Colonic mucosa (tissue), 4 donors: ENCODE results near the gene SYNPR. TPM values are rescaled to one million over a fixed set of nuclear protein-coding genes. Genes with fewer than 3 reads are reported as not detected.

Source experiments
- DNase-seq: peaks from one replicate; pipeline ENCODE4 v3.0.0-alpha.2; 2020
- H3K27ac ChIP-seq: fragments of 200-600 bp; one replicate; pipeline ENCODE4 v1.8.0; 2021
- H3K27me3 ChIP-seq: fragments of 200-600 bp; one replicate; pipeline ENCODE4 v1.8.0; 2021
- H3K36me3 ChIP-seq: fragments of 200-600 bp; one replicate; pipeline ENCODE4 v1.8.0; 2021
- H3K4me1 ChIP-seq: fragments of 200-600 bp; one replicate; pipeline ENCODE4 v1.8.0; 2021; ENCODE audit warnings: mild to moderate bottlenecking
- H3K4me3 ChIP-seq: fragments of 200-600 bp; one replicate; pipeline ENCODE4 v1.8.0; 2021
- H3K9ac ChIP-seq, 2 donors: one replicate each; pipeline ENCODE4 v1.7.0; 2013; ENCODE audit warnings: control low read depth in 2 of 2, low read depth in 2 of 2, low read length in 2 of 2
- H3K9me3 ChIP-seq: fragments of 200-600 bp; one replicate; pipeline ENCODE4 v1.8.0; 2021
- CTCF ChIP-seq: fragments of 200-600 bp; IDR thresholded peaks from one replicate; pipeline ENCODE4 v1.8.0; 2022; ENCODE audit warnings: antibody characterized with exemption, mild to moderate bottlenecking
- intact Hi-C: fragments of 100-400 bp; cut with DNase I; formaldehyde crosslinking; loops from one replicate; pipeline ENCODE4 v1.14.1; 2022
- total RNA-seq, 2 donors: library from RNA; stranded (reverse); fragmentation: NEBNext Ultra II Directional in 1 of 2; extraction: Animal tissue kit (Norgen Biotek cat#: 25700) in 1 of 2; gene quantifications; one replicate each; pipeline ENCODE4 v1.2.1, GENCODE V29; 2021
- donor health status: healthy.
- donor health status: DM: no; HTN: no; CAD: no.
- donor health status: DM: no; HTN: no; CAD: no.

The SYNPR gene
- total RNA-seq, 2 donors from 2014 or later, result 0.17 TPM; not detected in 1

GRCh38 chr3:63662011-63662410, 383.9 kb downstream of the SYNPR start:
- no peaks in the 10 kb centered on the region for H3K36me3 ChIP-seq
- H3K9me3 ChIP-seq, result no peaks in the 10 kb centered on the region
- no peak for TF ChIP-seq CTCF
- H3K27ac ChIP-seq, result no peak overlapping the region
- H3K4me3 ChIP-seq, result no peak overlapping the region
- H3K9ac ChIP-seq, result no peak overlapping the region
- no peaks in the 10 kb centered on the region for H3K27me3 ChIP-seq
- no peaks in the 10 kb centered on the region for H3K4me1 ChIP-seq
- no peak for DNase-seq
- intact Hi-C loops, result loop anchor here (5.0 kb wide), 1 partner anchor 310 kb away; no protein-coding TSS in a partner anchor

- no peaks in the 10 kb centered on the region for H3K27me3 ChIP-seq
- DNase-seq, result peak; percentile 25
- no peak overlapping the region for H3K9ac ChIP-seq
- H3K9me3 ChIP-seq, result no peaks in the 10 kb centered on the region
- H3K4me1 ChIP-seq, result no peaks in the 10 kb centered on the region
- no peak overlapping the region for H3K27ac ChIP-seq
- no peaks in the 10 kb centered on the region for H3K36me3 ChIP-seq
- intact Hi-C loops, result loop anchor here (5.0 kb wide), 1 partner anchor 310 kb away; no protein-coding TSS in a partner anchor
- H3K4me3 ChIP-seq, result no peak overlapping the region
- TF ChIP-seq CTCF, result no peak
Measured at GRCh38 chr3:63662500-63662899, 384.4 kb downstream of the SYNPR start.
